ENCODE results near the gene MGAT4B. TPM values are rescaled to one million over a fixed set of nuclear protein-coding genes. Genes with fewer than 3 reads are reported as not detected.

The MGAT4B gene
- total RNA-seq, 4 donors from 2014 or later = 83.6 to 108 (median 102) TPM

GRCh38 chr5:179777909-179778308 is 28.8 kb downstream of the MGAT4B start:
- Histone ChIP-seq H3K4me1 (no peaks in the 10 kb centered on the region), H3K27me3 (no peaks in the 10 kb centered on the region), H3K36me3 (peaks cover 23 to 44% of the 10 kb centered on the region in 2 donors), H3K4me3 (replicated peaks in 1 of 3) (no peak overlapping the region), H3K27ac (no peak overlapping the region), H3K9me3 (no peaks in the 10 kb centered on the region)
- TF ChIP-seq CTCF (IDR thresholded peaks at IDR 0.05) = no peak
- no peak for TF ChIP-seq POLR2A (IDR thresholded peaks at IDR 0.05)
- 65 to 77% methylated on average over 9 of the region's 9 CpGs for WGBS, 2 donors
- DNase-seq = no peak
- intact Hi-C loops (cut with DNase I) = no loop called here

- Histone ChIP-seq H3K27me3 (no peaks in the 10 kb centered on the region), H3K36me3 (peaks cover 27 to 48% of the 10 kb centered on the region in 2 donors), H3K4me3 (replicated peaks in 1 of 3) (no peak overlapping the region)
Observed at GRCh38 chr5:179777456-179777855, 29.2 kb downstream of the MGAT4B start.

GRCh38 chr5:179776411-179776938 is 30.2 kb downstream of the MGAT4B start:
- Histone ChIP-seq H3K4me1 (no peaks in the 10 kb centered on the region), H3K4me3 (replicated peaks in 1 of 3) (no peak overlapping the region), H3K36me3 (peaks cover 35 to 58% of the 10 kb centered on the region in 2 donors), H3K9me3 (no peaks in the 10 kb centered on the region), H3K27me3 (no peaks in the 10 kb centered on the region), H3K27ac (no peak overlapping the region)
- intact Hi-C loops (cut with DNase I) = no loop called here
- WGBS, 2 donors = 94 to 96% methylated on average over 11 of the region's 11 CpGs
- TF ChIP-seq CTCF (IDR thresholded peaks at IDR 0.05) = no peak
- DNase-seq = no peak

More at GRCh38 chr5:179777456-179777855, 29.2 kb downstream of the MGAT4B start:
- no peaks in the 10 kb centered on the region for H3K4me1 ChIP-seq
- no peak overlapping the region for H3K27ac ChIP-seq
- WGBS, 2 donors = 93 to 94% methylated on average over 10 of the region's 10 CpGs
- TF ChIP-seq POLR2A (IDR thresholded peaks at IDR 0.05) (no peak), CTCF (IDR thresholded peaks at IDR 0.05) (no peak)
- no peaks in the 10 kb centered on the region for H3K9me3 ChIP-seq
- no peak for DNase-seq
- intact Hi-C loops (cut with DNase I) = no loop called here

GRCh38 chr5:179774442-179774841 is 32.2 kb downstream of the MGAT4B start:
- Histone ChIP-seq H3K27me3 (no peaks in the 10 kb centered on the region), H3K36me3 (peaks cover 54 to 76% of the 10 kb centered on the region in 2 donors), H3K9me3 (no peaks in the 10 kb centered on the region), H3K4me3 (replicated peaks in 1 of 3) (no peak overlapping the region), H3K4me1 (no peaks in the 10 kb centered on the region), H3K27ac (no peak overlapping the region)
- WGBS, 2 donors = 98% methylated on average over 9 to 12 of the region's 12 CpGs
- intact Hi-C loops (cut with DNase I) = no loop called here
- TF ChIP-seq POLR2A (IDR thresholded peaks at IDR 0.05) (no peak), CTCF (IDR thresholded peaks at IDR 0.05) (no peak)
- DNase-seq = no peak

GRCh38 chr5:179773686-179774040 is 33.0 kb downstream of the MGAT4B start:
- Histone ChIP-seq H3K27ac (no peak overlapping the region), H3K4me3 (replicated peaks in 1 of 3) (no peak overlapping the region), H3K36me3 (peaks cover 54 to 82% of the 10 kb centered on the region in 2 donors), H3K27me3 (no peaks in the 10 kb centered on the region), H3K9me3 (no peaks in the 10 kb centered on the region), H3K4me1 (no peaks in the 10 kb centered on the region)
- no peak for TF ChIP-seq POLR2A (IDR thresholded peaks at IDR 0.05)
- no peak for TF ChIP-seq CTCF (IDR thresholded peaks at IDR 0.05)
- DNase-seq = no peak
- intact Hi-C loops (cut with DNase I) = no loop called here
- WGBS, 2 donors = 88 to 96% methylated on average over 5 to 9 of the region's 9 CpGs
